ENCODE data around the gene HS1BP3.

Gene HS1BP3

DNA sequence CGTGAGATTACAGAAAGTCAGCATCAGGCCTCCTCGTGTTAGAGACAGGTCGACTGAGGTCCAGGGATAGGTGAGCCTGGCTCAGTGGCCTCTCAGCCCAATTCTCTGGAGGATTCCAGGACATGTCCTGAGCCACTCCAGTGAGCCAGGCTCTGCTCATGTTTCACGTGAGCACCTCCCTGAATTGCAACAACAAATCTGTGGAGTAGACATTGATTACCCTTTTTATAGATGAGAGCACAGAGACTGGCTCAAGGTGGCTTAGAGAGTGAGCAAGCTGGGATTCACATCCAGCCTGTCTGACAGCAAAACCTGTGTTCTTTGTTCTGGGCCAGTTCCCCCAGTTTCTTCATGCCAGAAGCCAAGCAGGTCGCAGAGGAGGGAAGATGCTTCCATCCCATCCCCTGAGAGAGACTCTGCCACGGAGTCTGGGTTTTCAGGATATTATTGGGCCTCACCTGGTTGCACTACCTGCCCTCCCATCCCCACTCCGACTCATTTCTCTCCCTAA lies 46.4 kb downstream of the HS1BP3 start:
- no peak for DNase-seq (ENCODE audit: extremely low read depth in 1 of 2, low read depth in 1 of 2)

DNA sequence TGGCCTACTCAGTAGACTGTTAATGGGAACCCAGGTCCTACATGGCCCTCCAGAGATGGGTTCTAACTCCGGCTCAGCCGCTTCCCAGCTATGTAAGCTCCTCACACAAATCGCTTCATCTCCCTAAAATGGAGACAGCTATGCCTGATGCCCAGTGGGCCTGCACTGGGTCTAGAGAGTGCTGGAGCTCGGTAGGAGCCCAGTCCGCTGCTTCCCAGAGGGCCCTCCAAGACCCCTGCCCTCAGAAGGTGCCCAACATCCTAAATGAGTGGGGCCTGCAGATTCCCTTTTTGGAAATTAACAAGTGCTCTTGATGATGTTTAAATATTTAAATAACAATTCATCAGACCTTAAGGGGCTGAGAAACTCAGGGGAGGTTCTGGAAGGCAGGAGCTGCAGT lies 47.1 kb downstream of the HS1BP3 start:
- DNase-seq (ENCODE audit: extremely low read depth in 1 of 2, low read depth in 1 of 2) = no peak

DNA sequence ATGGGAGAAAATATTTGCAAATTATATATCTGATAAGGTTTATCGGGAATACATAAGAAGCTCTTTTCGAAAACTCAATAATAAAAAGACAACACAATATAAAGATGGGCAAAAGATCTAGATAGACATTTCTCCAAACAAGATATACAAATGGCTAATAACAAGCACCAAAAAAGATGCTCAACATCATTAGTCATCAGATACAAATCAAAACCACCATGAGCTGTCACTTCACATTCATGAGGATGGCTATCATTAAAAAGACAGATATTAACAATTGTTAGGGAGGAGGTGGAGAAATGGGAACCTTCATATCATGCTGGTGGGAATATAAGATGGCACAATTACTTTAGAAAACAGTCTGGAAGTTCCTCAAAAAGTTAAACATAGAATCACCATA lies 48.1 kb downstream of the HS1BP3 start:
- no peak for DNase-seq (ENCODE audit: extremely low read depth in 1 of 2, low read depth in 1 of 2)

DNA sequence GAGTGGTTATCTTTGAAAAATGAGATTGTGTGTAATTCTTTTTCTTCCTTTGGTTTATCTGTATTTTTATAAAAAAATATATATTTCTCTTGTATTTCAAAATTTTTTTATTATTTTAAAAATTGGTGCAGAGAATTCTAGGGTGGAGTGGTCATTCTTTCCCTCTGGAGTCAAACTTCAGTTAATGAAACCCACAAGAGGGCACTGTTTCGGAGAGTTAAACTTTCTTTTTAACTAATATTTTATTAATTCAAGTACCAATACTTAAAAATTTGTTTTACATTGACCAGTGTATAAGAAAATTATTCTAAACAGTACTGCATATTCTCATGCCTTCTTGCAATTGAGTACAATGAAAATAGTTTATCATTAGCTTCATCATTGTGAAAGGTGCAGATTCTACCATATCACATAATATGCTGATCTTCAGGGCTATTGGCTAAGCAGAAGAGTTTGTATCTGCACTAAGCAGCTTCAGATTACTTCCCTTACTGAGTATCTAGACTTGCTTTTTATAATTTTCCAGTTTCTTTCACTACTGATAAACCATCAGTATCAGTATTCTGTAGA lies 50.1 kb downstream of the HS1BP3 start:
- DNase-seq (ENCODE audit: extremely low read depth in 1 of 2, low read depth in 1 of 2) = no peak

DNA sequence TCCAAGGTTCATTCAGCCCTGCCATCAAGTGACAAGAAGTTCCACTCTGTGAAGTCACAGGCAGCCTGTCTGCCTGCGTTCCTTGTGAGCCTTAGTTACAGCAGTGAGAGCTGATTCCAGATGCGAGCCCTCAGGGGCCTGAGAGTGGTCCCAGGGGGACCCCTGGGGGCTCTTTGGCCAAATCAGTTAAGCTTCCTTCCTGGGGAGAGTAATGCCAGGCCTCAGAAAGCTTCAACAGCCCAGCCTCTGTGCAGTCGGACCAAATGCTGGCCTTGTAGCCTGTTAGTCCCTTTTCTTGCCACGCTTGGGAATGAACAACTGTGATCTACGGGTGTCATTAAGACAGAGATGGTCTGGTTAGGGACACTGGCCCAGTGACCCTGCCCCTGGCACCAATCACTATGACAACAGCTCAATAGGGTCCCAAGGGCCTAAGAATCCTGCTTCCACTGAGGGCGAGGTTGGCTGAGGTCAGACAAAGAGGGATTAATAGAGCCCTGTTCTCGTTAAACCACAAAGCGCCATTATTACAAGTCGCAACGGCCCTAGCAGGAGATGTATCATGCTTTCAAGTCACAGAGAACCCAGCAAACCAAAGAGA lies 50.9 kb downstream of the HS1BP3 start:
- no peak for DNase-seq (ENCODE audit: extremely low read depth in 1 of 2, low read depth in 1 of 2)

DNA sequence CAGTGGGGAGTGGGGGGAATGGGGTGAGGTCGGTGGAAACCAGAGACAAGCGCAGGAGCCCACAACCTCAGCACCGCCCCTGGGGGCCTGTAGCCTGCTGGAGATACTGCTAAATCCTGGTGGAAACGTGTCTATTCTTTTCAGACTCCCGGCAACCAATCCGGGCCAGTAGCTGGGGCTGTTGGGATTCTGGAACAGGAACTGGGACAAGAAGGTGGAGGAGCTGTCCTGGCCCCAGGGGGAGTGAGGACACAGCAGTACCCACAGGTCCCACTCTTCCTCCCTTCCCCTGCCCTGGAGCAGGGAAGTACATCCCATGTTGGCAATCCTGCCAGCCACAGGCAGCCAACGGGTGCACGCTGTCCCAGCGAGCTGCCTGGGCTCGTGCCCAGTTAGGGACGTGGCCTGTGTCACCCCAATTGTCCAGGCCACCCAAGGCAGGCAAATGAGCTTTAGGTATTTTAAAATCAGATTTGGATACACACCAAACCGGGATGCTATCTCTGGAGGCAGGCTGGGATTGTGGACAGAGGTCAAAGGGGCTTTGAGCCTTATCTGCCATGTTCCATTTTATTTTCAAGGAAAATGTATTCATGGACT lies 51.8 kb downstream of the HS1BP3 start:
- no peak for DNase-seq (ENCODE audit: extremely low read depth in 1 of 2, low read depth in 1 of 2)

DNA sequence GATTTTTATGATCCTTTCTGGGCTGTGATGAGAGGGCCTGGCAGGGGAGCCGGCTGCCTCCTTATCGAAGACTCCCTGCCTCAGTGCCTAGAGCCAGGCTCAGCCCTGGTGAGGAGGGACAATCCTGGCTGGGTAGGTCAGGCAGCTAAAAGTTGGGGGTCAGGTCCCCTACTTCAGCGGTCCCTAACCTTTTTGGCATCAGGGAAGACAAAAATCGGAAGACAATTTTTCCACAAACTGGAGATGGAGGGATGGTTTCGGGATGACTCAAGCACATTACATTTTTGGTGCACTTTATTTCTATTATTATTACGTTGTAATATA lies 53.1 kb downstream of the HS1BP3 start:
- DNase-seq (ENCODE audit: extremely low read depth in 1 of 2, low read depth in 1 of 2) = no peak

DNA sequence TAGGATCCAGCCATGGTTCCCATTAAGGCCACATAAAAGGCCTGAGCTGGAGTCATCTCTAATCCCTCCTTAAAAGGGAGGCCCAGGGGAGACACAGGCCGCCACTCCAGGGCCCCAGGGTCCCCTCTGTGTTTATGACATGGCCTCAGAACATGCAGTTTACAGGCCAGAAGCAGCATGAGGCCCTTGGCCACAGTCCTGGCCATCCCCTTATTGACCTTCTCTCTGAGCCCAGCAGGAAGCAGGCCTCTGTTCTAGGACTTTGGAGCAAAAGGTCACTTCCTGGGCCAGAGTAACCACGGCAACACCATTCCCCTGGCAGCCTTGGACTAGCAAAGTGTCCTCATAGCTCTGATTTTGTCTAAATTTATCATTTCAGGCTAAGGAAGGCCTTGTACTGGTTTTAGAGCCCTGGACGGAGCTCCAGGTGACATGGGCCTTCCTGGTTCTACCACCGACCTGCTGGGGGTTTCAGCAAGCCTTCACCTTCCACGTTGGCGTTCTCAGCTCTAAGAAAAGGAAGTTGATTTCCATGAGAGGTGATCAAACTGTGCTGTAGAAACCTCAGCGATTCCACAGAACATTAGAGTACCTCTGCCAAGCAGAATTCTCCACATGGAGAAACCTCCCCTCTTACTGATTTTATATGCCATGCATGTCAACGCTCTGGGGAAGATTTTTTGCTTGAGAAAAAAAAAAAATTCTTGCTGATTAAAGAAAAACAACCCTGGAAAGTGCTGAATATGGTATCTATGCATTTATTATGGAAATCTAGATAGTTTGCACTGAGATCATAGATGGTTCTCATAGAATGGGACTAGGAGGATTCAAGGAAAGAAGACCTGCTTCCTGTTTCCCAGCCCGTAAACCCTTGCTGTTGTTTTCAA lies 53.7 kb downstream of the HS1BP3 start:
- no peak for DNase-seq (ENCODE audit: extremely low read depth in 1 of 2, low read depth in 1 of 2)

DNA sequence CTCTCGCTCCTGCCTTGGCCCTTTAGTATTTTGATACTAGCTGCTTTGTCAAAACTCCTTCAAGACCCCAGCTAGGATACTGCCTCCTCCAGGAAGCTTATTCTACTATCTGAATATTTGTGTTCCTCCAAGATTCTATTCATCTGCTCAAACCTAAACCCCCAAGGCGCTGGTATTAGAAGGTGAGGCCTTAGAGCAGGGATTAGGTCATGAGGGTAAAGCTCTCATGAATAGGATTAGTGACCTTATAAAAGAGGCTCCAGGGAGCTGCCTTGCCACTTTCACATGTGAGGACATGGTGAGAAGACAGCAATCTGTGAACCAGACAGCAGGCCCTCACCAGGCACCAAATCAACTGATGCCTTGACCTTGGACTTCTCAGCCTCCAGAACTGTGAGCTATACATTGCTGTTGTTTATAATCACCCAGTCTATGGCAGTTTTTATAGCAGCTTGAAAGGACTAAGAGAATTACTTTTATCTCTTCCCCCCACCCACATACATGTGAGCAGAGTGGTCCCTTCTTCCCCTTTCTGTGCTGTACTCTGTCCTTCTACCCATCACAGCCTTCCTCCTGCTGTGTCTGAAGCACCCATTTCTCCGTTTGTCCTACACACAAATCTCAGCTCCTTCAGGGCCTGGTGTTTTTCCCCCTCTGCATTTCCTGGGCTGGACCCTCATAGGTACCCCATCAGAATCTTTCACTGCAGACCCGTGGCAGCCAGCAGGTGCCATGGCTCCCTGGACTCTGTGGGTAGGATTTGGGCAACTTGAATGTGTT lies 54.5 kb downstream of the HS1BP3 start:
- DNase-seq (ENCODE audit: extremely low read depth in 1 of 2, low read depth in 1 of 2) = no peak

DNA sequence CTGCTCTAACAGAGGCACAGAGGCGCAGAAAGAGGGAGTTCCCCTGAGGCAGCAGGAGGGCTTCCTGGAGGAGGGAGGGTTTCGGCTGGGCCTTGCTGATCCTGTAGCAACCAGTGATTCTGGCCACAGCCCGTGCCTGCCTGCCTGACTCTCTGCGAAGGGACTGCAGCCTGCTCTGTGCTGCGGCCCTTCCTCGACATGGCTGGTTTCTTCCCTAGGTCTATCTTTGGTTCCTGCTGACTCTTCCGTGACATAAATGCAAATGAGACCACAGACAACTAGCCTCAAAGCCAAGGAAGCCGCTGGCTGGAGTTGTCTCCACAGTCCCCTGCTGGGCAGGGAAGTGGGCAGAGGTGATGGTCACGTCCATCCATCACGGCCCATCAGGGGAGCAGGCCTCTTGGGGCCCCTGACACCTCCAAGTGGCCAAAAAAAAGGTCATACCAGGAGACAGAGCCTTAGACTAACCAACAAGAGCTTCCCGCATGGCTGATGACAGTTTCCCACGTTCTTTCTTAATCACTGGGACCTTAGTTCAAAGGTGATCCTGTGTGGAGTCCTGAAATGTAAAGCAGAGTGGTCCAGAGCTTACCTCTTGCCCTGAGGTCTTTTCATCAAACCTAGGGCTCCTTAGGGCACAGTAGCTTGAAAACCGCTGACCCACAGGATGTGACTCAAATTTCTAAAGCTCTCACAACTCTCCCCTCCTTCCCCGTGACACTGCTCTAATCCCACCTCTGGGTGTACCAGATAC lies 55.3 kb downstream of the HS1BP3 start:
- DNase-seq (ENCODE audit: extremely low read depth in 1 of 2, low read depth in 1 of 2) = no peak

DNA sequence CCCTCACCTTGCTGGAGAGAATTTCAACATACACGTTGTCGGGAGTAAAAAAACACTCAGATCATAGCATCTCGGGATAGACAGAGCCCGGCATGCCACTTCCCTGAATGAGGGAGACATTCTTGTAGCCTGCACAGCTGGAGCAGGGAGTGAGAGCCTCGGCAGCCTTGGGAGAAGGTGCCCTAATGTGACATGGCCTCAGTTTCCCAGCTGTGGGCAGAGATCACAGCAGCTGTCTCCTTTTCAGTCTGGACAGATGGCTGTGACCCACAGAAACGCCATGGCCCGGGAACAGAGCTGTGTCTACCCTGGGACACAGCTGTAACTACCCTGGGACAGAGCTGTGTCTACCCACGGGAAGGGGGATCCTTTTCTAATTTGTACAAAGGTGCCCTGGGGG lies 55.9 kb downstream of the HS1BP3 start:
- no peak for DNase-seq (ENCODE audit: extremely low read depth in 1 of 2, low read depth in 1 of 2)

DNA sequence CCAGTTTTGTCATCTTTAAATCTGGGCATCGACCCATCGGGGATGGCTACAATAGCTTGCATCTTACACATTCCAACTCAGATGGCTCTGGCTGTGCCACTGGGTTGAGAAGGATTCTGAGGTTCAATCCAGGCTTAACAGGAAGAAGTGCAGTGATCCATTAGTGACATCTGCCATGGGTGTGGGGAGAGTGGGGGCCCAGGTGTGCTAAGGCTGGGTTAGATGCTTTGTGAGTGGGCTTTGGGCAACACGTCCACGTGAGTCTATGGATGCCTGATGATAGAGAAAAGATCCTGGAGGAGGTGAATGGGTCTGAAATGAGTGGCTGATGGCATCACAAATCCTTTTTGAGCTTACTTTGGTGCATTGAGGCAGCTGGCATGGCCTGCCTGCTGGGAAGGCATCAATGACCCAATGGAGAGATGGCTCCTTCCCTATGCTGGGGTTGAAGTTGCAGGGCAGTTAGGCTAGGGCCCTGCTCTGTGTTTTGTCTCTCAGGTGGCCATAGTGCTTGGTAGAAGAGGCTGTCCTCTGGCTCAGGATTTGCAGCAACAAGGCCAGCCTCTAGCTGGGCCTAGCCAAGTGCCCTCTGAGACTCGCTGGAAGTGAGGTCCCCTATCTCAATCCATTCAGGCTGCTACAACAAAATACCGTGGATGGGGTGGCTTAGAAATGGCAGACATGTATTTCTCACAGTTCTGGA lies 56.7 kb downstream of the HS1BP3 start:
- no peak for DNase-seq (ENCODE audit: extremely low read depth in 1 of 2, low read depth in 1 of 2)

DNA sequence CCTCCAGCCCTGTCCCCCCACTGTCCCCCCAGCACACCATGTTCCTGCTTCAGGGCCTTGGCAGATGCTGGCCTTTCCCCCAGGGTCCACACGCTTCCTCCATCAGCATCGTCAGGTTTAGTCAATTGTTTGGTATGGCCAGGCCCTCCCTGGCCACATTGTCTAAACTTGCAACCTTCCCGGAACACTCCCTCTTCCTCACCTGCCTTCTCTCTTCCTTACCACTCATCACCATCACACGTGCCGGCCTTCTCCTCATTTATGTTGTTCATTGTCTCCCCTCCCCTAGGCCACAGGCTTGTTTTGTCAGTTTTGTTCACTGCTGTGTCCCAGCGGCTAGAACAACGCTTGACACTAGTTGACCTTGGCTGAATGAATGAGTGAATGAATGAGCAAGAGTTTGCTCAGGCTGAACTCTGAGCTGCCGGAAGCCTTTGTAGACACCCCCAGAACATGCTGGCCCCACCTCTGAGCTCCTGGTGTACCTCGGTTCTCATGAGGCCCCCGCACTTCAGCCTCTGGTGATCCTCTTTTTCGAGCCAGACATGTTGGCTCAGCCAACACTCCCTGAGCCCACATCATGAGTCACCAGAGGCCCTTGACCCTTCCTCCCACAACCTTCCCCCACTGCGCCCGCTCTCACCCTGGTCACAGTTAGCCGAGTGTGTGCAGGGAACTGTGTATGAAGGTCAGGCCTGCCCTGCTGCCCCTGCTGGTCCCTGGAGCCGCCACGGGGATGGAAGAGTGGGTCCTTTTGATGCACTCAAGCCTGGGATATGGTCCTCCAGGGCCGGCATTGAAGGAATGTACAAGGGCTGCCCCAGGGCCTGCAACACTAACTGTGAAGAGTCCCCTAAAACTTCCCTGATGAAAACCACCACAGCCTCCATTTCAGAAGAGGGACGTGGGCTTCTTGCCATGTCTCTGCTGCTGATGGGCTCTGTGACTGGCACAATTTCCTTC lies 57.5 kb downstream of the HS1BP3 start:
- no peak for DNase-seq (ENCODE audit: extremely low read depth in 1 of 2, low read depth in 1 of 2)

DNA sequence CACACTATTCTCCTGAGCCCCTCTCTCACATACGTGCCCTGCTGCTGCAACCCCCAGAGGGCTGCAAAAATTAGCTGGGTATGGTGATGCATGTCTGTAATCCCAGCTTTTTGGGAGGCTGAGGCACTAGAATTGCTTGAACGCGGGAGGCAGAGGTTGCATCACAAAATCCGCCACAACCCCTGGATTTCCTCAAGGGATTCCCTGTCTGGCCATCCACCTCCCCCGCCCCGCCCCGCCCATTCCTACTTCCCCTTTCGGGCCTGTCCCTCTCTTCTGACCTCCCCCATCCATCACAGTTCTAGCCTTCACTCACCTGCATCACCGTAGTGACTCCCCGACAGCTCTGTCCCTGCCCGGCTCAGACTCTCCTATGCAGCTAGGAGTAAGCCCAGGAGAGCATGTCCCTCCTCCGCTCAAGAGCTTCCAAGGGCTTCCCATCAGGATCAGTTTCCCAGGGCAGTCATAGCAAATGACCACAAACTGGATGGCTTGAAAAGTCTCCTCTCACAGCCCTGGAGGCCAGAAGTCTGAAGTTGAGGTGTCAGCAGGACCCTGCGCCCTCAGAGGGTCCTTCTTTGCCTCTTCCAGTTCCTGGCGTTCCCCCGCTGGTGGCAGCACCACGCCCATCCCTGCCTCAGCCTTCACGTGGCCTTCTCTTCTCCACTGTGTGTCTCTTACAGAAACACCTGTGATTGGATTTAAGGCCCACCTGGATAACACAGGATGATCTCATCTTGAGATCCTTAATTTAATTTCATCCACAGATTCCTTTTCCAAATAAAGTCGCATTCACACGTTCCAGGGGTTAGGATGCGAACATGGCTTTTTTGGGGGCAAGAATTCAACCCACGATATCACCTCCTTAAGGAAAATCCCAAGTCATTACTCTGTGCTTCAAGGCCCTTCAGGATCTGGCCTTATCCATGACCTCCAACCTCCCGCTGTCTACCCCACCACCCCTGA lies 58.5 kb downstream of the HS1BP3 start:
- no peak for DNase-seq (ENCODE audit: extremely low read depth in 1 of 2, low read depth in 1 of 2)

DNA sequence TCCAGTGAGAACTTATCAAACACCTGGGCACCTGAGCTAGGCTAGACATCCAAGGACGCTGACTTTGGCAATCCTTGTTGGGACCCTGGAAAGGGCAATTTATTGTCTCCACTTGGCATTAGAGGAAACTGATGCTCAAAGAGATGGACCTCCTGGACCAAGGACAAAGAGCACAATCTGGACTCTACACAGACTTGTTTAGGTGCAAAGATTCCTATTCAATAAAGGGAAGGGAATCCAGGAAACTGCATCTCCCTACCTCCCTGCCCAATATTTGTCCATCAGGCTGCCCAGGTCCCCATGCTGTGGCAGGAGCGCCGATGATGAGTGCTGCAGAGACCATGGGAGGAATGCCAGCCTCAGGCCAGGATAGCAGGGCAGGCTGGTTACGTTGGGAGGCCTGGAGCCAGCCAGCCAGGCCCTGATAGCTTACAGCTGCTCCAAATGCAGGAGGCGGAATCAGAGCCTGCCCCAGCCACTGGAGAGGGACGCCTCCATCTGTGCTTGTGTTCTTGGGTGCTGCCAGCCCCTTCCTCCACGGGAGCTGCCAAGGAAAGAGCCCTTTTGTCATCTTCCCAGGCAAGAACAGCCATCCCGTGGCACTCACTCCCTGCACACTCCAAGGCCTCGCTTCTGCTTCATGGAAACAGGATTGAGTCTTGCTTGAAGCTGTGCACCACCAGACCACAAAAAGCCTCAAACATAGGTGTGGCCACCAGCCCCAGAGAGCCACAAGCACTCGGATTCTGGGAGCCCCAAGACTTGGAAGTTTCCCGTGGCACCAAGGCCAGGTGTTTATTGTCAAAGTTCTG lies 60.0 kb downstream of the HS1BP3 start:
- no peak for DNase-seq (ENCODE audit: extremely low read depth in 1 of 2, low read depth in 1 of 2)

DNA sequence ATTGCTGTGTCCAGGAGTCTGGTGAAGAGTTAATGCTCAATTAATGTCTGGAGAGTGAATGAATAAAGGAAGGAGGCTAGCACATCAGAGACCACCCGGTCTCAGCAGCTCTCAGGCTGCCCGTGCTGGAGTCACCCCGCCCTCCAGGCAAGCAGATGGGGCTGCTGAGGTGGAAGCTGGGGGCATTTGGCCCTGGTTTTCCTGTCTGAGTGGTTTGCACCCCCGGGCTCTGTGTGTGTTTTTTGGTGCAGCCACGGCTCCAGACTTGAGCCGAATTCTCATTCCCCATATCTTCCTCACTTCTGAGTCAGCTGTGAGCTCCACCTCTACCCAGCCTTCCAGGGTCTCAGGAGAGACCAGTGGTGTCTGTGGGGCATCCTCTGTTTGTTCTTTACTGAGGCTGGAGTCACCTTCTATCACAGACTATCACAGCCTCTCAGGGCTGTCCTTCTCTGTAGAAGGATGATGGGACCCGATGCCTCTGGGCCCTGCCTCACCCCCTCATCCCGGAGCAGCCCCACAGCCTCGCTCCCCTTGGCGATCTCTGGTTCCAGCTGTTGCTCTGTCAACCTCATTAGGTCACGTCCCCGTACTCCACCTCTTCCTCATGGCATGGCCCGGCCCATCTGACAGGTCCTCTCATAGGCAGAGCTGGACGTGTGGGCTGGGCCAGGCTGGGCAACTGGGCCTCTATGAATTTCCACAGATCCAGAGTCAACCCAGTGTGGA lies 60.8 kb downstream of the HS1BP3 start:
- no peak for DNase-seq (ENCODE audit: extremely low read depth in 1 of 2, low read depth in 1 of 2)

Data from stimulated activated CD8-positive, alpha-beta memory T cell treated with anti-CD3 and anti-CD28 coated beads, Interleukin-7, amount 100 ng/mL, for 48 hours (primary cell).